T-helper 2 cell (primary cell): ENCODE results near the gene CHKA.

ENCODE experiments used
- DNase-seq, 5 experiments: peaks; one replicate each; pipeline versions ENCODE4 v3.0.0 to v3.0.0-alpha.2; 2012 to 2022

CHKA gene

GRCh38 chr11:68071281-68072048 lies 49.7 kb downstream of the CHKA start:
- no peak for DNase-seq

GRCh38 chr11:68067991-68068390 lies 53.2 kb downstream of the CHKA start:
- no peak for DNase-seq

- no peak for DNase-seq
Measured at GRCh38 chr11:68066742-68067141, 54.4 kb downstream of the CHKA start.

- DNase-seq, result no peak
Measured at GRCh38 chr11:68065841-68066240, 55.3 kb downstream of the CHKA start.

- no peak for DNase-seq
Measured at GRCh38 chr11:68064926-68065325, 56.3 kb downstream of the CHKA start.

GRCh38 chr11:68061508-68061907 lies 59.7 kb downstream of the CHKA start:
- no peak for DNase-seq

- DNase-seq, result no peak
Measured at GRCh38 chr11:68057807-68058206, 63.4 kb downstream of the CHKA start.

GRCh38 chr11:68056317-68057285 lies 64.6 kb downstream of the CHKA start:
- no peak for DNase-seq

- DNase-seq, result no peak
Measured at GRCh38 chr11:68053981-68054812, 67.0 kb downstream of the CHKA start.

GRCh38 chr11:68053117-68053516 lies 68.1 kb downstream of the CHKA start:
- no peak for DNase-seq

GRCh38 chr11:68052137-68052873 lies 68.9 kb downstream of the CHKA start:
- DNase-seq, result no peak

- DNase-seq, result no peak
Measured at GRCh38 chr11:68051191-68052136, 69.7 kb downstream of the CHKA start.

GRCh38 chr11:68050371-68050841 lies 70.8 kb downstream of the CHKA start:
- no peak for DNase-seq

- DNase-seq, result no peak
Measured at GRCh38 chr11:68049509-68050370, 71.4 kb downstream of the CHKA start.

GRCh38 chr11:68048681-68049508 lies 72.3 kb downstream of the CHKA start:
- no peak for DNase-seq

GRCh38 chr11:68047437-68048290 lies 73.5 kb downstream of the CHKA start:
- no peak for DNase-seq

- DNase-seq, result no peak
Measured at GRCh38 chr11:68044898-68045351, 76.3 kb downstream of the CHKA start.
